Measurements from ENCODE around the gene PIP4K2B.

The PIP4K2B gene

DNA sequence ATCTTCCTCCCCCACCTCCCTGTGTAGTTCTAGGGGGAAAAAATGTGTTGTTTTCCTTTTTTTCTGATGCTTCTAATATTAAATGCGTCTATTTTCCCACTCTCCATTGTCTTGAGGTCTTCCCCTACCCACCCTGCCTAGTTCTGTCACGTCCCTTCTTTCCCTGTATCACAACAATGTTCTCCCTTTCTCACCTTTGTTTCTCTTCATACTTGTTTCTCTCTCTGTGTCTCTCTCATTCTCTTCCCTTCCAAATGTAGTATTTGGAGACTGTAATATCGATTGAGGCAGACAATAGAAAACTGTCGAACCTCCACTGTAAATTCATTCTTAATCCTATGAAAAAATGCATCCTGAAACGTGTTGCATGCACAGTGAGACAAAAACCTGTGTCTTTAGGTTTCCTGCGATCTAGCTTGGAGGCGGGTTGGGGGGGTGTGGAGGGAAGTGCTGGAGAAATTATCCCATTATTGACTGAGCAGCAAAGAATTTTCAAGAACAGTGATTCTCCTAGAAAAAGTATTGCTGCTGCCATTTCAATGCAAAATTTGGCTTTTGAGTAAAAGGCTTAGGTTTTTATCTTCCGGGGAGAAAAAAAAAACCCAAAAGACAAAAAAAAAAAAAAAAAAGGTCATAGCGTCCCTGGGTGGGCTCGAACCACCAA is 48.1 kb downstream of the PIP4K2B start:
- no peaks in the 10 kb centered on the region for H3K27me3 ChIP-seq (ENCODE audit: insufficient read depth, low read length)
- peaks cover 22% of the 10 kb centered on the region for H3K4me1 ChIP-seq (ENCODE audit: control insufficient read depth, insufficient read depth, low read length, unreplicated experiment)
- peaks cover 43% of the 10 kb centered on the region for H3K79me2 ChIP-seq (ENCODE audit: control insufficient read depth, insufficient read depth, low read length, unreplicated experiment)
- peaks cover 12% of the 10 kb centered on the region for H3K36me3 ChIP-seq (ENCODE audit: insufficient read depth, low read length)
- H2AFZ ChIP-seq (ENCODE audit: low read length, unreplicated experiment) = peak overlapping the region; percentile 31
- H3K27ac ChIP-seq (ENCODE audit: low read depth, low read length) = no peak overlapping the region
- peak overlapping the region; percentile 87 for H3K4me3 ChIP-seq (ENCODE audit: low read depth, low read length)

DNA sequence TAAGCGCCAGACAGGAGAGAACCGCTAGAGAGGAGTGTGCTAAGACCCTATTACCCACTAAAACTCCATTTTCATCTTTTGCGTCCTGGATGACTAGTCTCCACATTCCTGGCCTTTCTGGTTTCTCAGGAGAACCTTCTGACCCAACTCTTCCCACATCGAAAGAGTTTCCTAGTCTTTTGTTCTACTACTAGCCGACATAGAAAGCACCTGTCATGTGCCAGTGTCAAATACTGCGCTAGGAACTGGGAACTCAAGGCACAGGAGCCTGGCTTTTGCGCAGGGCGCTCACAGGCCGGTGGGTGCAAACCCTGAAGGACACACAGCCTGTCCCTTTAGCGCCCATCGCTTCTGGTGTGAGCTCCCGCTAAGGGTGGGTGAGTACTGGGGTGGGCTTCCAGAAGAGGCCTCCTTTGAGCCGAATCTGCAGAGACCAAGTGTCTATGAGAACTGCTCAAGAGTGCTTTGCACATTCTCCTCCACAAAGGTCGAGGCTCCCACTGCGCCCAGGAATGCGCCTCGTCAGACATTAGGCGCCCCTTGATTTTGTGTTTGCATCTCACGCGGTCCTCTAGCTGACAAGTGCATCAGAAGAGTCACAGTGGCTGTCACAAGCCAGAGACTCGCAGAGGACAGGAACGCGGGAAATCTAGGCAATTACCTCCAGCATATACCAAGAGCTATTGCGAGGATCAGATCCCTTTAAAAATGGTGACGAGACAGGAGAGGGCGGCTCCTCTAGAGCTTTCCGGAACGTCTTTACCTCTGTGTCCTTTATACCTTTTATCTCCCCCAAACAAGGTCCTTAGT is 48.8 kb downstream of the PIP4K2B start:
- Histone ChIP-seq H3K27ac (ENCODE audit: low read depth, low read length) (no peak overlapping the region), H3K27me3 (ENCODE audit: insufficient read depth, low read length) (no peaks in the 10 kb centered on the region), H3K79me2 (ENCODE audit: control insufficient read depth, insufficient read depth, low read length, unreplicated experiment) (peaks cover 50% of the 10 kb centered on the region), H3K4me1 (ENCODE audit: control insufficient read depth, insufficient read depth, low read length, unreplicated experiment) (peaks cover 27% of the 10 kb centered on the region), H3K36me3 (ENCODE audit: insufficient read depth, low read length) (0 out of 2 replicates have a peak, but pooled peaks cover 6% of the 10 kb centered on the region), H2AFZ (ENCODE audit: low read length, unreplicated experiment) (no peak overlapping the region), H3K4me3 (ENCODE audit: low read depth, low read length) (peak overlapping the region; percentile 87)

GRCh38 chr17:38750044-38750311 is 49.4 kb downstream of the PIP4K2B start:
- Histone ChIP-seq H3K36me3 (ENCODE audit: insufficient read depth, low read length) (0 out of 2 replicates have a peak, but pooled peaks cover 6% of the 10 kb centered on the region), H3K4me1 (ENCODE audit: control insufficient read depth, insufficient read depth, low read length, unreplicated experiment) (peaks cover 27% of the 10 kb centered on the region), H3K27me3 (ENCODE audit: insufficient read depth, low read length) (no peaks in the 10 kb centered on the region), H3K4me3 (ENCODE audit: low read depth, low read length) (peak overlapping the region; percentile 87), H3K27ac (ENCODE audit: low read depth, low read length) (no peak overlapping the region), H2AFZ (ENCODE audit: low read length, unreplicated experiment) (no peak overlapping the region), H3K79me2 (ENCODE audit: control insufficient read depth, insufficient read depth, low read length, unreplicated experiment) (peaks cover 54% of the 10 kb centered on the region)

DNA sequence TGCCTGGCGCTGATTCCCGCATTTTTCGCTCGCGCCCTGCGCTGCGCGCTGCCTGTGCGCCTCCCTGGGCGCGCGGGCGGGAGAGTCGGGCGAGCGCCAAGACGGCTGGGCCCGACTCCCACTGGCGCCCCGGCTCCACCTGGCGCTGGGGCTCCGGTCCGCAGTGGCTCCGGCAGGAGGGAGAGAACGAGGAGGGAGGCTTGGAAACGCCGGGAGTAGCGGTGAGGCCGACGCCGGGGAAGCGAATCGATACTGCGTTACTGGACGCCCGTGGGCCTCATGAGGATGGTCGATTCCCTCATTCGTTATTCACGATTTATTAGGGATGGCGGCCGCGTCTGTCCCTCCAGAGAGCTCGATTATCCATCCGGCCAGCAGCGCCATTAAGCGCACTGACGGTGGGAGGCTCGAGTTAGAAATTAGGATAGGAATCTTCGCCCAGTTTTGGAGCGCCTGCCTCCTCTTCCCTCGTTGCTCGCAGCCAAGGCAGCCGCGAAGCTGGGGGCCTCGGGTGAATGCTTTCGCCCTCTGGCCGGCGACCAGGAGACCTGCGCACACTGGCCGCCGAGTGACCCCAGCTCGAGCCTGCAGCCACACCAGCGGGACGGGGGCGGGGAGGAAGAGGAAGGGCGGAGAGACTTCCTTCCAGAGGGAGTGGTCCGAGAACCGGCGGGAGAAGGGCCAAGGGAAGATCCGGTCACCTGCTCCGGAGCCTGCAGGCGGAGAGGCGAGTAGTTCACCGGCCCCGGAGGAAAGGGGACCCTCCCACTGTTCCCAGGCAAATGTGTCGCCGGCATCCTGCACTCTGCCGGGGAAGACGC is 49.9 kb downstream of the PIP4K2B start:
- peak overlapping the region; percentile 32 for H3K27ac ChIP-seq (ENCODE audit: low read depth, low read length)

GRCh38 chr17:38748892-38749222 is 50.5 kb downstream of the PIP4K2B start:
- Histone ChIP-seq H3K79me2 (ENCODE audit: control insufficient read depth, insufficient read depth, low read length, unreplicated experiment) (peaks cover 53% of the 10 kb centered on the region), H3K4me3 (ENCODE audit: low read depth, low read length) (peak overlapping the region; percentile 87), H3K4me1 (ENCODE audit: control insufficient read depth, insufficient read depth, low read length, unreplicated experiment) (peaks cover 26% of the 10 kb centered on the region), H3K27me3 (ENCODE audit: insufficient read depth, low read length) (no peaks in the 10 kb centered on the region), H2AFZ (ENCODE audit: low read length, unreplicated experiment) (peak overlapping the region; percentile 71), H3K27ac (ENCODE audit: low read depth, low read length) (peak overlapping the region; percentile 32), H3K36me3 (ENCODE audit: insufficient read depth, low read length) (no peaks in the 10 kb centered on the region)

More for the DNA sequence above, 49.9 kb downstream of the PIP4K2B start:
- peaks cover 27% of the 10 kb centered on the region for H3K4me1 ChIP-seq (ENCODE audit: control insufficient read depth, insufficient read depth, low read length, unreplicated experiment)
- H3K27me3 ChIP-seq (ENCODE audit: insufficient read depth, low read length) = no peaks in the 10 kb centered on the region
- peak overlapping the region; percentile 71 for H2AFZ ChIP-seq (ENCODE audit: low read length, unreplicated experiment)
- 0 out of 2 replicates have a peak, but pooled peaks cover under 1% of the 10 kb centered on the region for H3K36me3 ChIP-seq (ENCODE audit: insufficient read depth, low read length)
- peaks cover 53% of the 10 kb centered on the region for H3K79me2 ChIP-seq (ENCODE audit: control insufficient read depth, insufficient read depth, low read length, unreplicated experiment)
- peak overlapping the region; percentile 87 for H3K4me3 ChIP-seq (ENCODE audit: low read depth, low read length)

- Histone ChIP-seq H3K79me2 (ENCODE audit: control insufficient read depth, insufficient read depth, low read length, unreplicated experiment) (peaks cover 54% of the 10 kb centered on the region), H2AFZ (ENCODE audit: low read length, unreplicated experiment) (peak within 1 kb of the TSS; percentile 71), H3K4me3 (ENCODE audit: low read depth, low read length) (peak within 1 kb of the TSS; percentile 93), H3K36me3 (ENCODE audit: insufficient read depth, low read length) (no peaks in the 10 kb centered on the region), H3K4me1 (ENCODE audit: control insufficient read depth, insufficient read depth, low read length, unreplicated experiment) (peaks cover 25% of the 10 kb centered on the region), H3K27ac (ENCODE audit: low read depth, low read length) (peak within 1 kb of the TSS; percentile 38), H3K27me3 (ENCODE audit: insufficient read depth, low read length) (no peaks in the 10 kb centered on the region)
Observed at GRCh38 chr17:38748149-38748891, 51.0 kb downstream of the PIP4K2B start, which contains the start of gene PCGF2. Gene PCGF2, minus strand, starts transcription at chr17:38748336. Its CDS starts 7,934 bp downstream, at chr17:38740402.

DNA sequence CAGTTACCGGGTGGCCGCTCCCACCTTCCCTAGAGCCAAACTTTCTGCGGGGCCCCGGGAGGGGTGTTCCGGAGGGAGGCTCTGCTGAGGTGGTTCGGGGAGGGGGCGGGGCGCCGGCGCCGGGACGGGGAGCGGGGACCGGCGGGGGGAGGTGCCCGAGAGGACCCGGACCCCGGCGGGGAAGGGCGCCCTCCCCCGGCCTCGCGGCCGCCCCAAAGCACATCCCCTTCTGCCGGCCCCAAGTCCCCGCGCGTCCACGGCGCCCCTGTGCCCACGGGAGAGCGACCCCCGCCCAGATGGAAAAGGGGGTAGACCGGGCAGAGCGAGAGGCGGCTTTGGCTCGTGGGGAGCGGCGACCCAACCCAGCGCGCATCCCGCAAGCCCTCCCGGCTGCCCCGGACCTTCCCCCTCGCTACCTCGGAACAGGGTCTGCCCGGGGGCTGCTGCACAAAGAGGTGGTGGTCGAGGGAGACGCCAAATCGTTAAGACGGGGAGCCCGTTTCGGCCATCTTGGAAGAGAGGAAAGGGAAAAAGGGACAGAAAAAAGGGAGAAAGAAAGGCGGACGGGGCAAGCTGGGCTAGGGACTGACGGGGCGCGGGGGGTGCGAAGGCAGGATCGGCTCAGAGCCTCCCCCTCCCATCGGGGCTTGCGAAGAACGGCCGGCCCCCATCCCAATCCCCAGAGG is 51.8 kb downstream of the PIP4K2B start:
- Histone ChIP-seq H3K4me1 (ENCODE audit: control insufficient read depth, insufficient read depth, low read length, unreplicated experiment) (peaks cover 32% of the 10 kb centered on the region), H2AFZ (ENCODE audit: low read length, unreplicated experiment) (peak overlapping the region; percentile 51), H3K36me3 (ENCODE audit: insufficient read depth, low read length) (no peaks in the 10 kb centered on the region), H3K4me3 (ENCODE audit: low read depth, low read length) (peak overlapping the region; percentile 93), H3K27me3 (ENCODE audit: insufficient read depth, low read length) (no peaks in the 10 kb centered on the region), H3K27ac (ENCODE audit: low read depth, low read length) (peak overlapping the region; percentile 38; the same call in 1 of the 2 replicates), H3K79me2 (ENCODE audit: control insufficient read depth, insufficient read depth, low read length, unreplicated experiment) (peaks cover 52% of the 10 kb centered on the region)

- H3K4me1 ChIP-seq (ENCODE audit: control insufficient read depth, insufficient read depth, low read length, unreplicated experiment) = peaks cover 38% of the 10 kb centered on the region
- H3K27ac ChIP-seq (ENCODE audit: low read depth, low read length) = peak overlapping the region; percentile 6; the same call in 1 of the 2 replicates
- H3K27me3 ChIP-seq (ENCODE audit: insufficient read depth, low read length) = no peaks in the 10 kb centered on the region
- H3K79me2 ChIP-seq (ENCODE audit: control insufficient read depth, insufficient read depth, low read length, unreplicated experiment) = peaks cover 57% of the 10 kb centered on the region
- H3K36me3 ChIP-seq (ENCODE audit: insufficient read depth, low read length) = no peaks in the 10 kb centered on the region
- H2AFZ ChIP-seq (ENCODE audit: low read length, unreplicated experiment) = peak overlapping the region; percentile 4
- peak overlapping the region; percentile 93 for H3K4me3 ChIP-seq (ENCODE audit: low read depth, low read length)
Observed at GRCh38 chr17:38746849-38747462, 52.4 kb downstream of the PIP4K2B start.

- peaks cover 45% of the 10 kb centered on the region for H3K4me1 ChIP-seq (ENCODE audit: control insufficient read depth, insufficient read depth, low read length, unreplicated experiment)
- H3K36me3 ChIP-seq (ENCODE audit: insufficient read depth, low read length) = no peaks in the 10 kb centered on the region
- no peaks in the 10 kb centered on the region for H3K27me3 ChIP-seq (ENCODE audit: insufficient read depth, low read length)
- no peak overlapping the region for H3K27ac ChIP-seq (ENCODE audit: low read depth, low read length)
- peaks cover 64% of the 10 kb centered on the region for H3K79me2 ChIP-seq (ENCODE audit: control insufficient read depth, insufficient read depth, low read length, unreplicated experiment)
- H2AFZ ChIP-seq (ENCODE audit: low read length, unreplicated experiment) = peak overlapping the region; percentile 4
- peak overlapping the region; percentile 93 for H3K4me3 ChIP-seq (ENCODE audit: low read depth, low read length)
Observed at GRCh38 chr17:38746004-38746848, 53.1 kb downstream of the PIP4K2B start.
